ENCODE data around the gene STOM.
A peak's percentile ranks its signal among the peaks of the same experiment; 100 is the strongest.
"Not testable (repeated sequence)": the region's sequence is repeated elsewhere in the genome, so short reads cannot be mapped to it uniquely, and the experiment has no call there.

Gene STOM, protein sequence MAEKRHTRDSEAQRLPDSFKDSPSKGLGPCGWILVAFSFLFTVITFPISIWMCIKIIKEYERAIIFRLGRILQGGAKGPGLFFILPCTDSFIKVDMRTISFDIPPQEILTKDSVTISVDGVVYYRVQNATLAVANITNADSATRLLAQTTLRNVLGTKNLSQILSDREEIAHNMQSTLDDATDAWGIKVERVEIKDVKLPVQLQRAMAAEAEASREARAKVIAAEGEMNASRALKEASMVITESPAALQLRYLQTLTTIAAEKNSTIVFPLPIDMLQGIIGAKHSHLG

DNA sequence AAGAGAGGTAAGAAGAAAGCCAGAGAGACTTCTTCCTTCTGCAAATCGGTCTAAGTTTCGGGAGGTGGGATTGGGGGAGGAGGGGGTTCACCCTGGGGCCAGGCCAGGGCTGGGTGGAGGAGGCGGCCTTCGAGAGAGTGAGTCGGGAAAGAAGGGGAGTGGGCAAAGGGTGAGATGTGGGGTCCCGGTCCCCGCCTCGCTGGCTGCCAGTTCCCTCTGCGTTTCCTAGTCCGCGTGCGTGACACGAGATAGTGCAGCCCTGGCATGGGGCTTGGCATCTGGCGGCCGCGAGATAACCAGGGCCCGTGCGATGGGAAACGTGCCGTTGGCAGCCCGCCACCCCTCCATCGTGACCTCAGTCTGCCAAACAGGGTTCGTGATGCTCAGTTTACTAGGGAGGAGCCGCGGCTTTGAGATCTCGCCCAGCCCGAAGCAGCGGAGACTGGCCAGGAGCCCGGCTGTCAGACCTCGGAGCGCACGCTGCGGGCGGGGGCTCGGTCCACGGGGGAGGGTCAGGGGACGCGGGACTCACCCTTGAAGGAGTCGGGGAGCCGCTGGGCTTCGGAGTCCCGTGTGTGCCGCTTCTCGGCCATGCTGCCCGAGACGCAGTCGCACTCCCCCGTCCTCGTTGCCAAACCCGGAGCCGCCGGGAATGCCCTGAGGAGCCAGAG is at the start of gene STOM:
Gene STOM, minus strand, starts transcription at position 656 of the 671 bp plus-strand sequence. Its CDS starts 63 bp downstream, at position 593.
- peaks cover 63% of the 10 kb centered on the region for H3K4me1 Mint-ChIP-seq
- no peaks in the 10 kb centered on the region for H3K27me3 Mint-ChIP-seq
- peak within 1 kb of the TSS; percentile 81 for H3K4me3 Mint-ChIP-seq
- peak; percentile 68 for ATAC-seq (replicated peaks; ENCODE audit: extremely low read depth, poor library complexity, severe bottlenecking)
- H3K36me3 Mint-ChIP-seq (ENCODE audit: insufficient read depth) = peaks cover 19% of the 10 kb centered on the region
- peak within 1 kb of the TSS; percentile 90 for H3K27ac Mint-ChIP-seq (ENCODE audit: low read depth)
- peak; percentile 64 to 71 for DNase-seq (ENCODE audit: low spot score in 2 of 2)
- no peaks in the 10 kb centered on the region for H3K9me3 Mint-ChIP-seq

DNA sequence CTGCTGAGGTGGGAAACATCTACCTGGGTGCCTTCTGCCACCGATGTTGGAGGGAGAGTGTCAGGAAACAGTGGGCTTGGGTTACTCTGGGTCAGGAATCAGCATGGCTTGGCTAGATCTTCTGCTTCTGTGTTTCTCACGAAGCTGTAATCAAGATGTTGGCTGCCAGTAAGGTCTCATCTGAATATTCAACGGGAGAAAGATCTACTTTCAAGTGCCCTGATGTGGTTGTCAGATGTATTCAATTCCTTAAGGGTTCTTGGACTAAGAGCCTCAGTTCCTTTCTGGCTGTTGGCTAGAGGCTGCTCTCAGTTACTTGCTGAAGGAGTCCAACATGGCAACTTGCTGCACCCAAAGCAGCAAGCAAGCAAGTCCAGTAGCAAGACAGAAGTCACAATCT is 41.9 kb upstream of the STOM start:
- H3K36me3 Mint-ChIP-seq (ENCODE audit: insufficient read depth) = no peaks in the 10 kb centered on the region
- no peak overlapping the region for H3K27ac Mint-ChIP-seq (ENCODE audit: low read depth)
- H3K4me1 Mint-ChIP-seq = no peaks in the 10 kb centered on the region

DNA sequence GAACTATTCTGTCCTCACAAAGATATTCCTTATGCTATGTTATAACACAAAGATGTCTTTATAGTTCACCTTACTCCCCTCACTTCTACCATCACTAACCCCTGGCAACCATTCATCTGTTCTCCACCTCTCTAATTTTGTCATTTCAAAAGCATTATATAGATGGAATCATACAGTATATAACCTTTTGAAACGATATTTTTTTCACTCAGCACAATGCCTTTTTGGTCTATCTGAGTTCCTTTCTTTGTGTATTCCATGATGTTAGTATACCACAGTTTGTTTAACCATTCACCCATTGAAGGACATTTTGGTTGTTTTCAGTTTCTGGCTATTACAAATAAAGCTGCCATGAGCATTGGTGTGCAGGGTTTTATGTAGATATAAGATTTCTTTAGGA is 35.8 kb upstream of the STOM start:
- Mint-ChIP-seq H3K27me3 (no peaks in the 10 kb centered on the region), H3K4me3 (no peak overlapping the region), H3K9me3 (no peaks in the 10 kb centered on the region), H3K4me1 (no peaks in the 10 kb centered on the region), H3K36me3 (ENCODE audit: insufficient read depth) (no peaks in the 10 kb centered on the region), H3K27ac (ENCODE audit: low read depth) (no peak overlapping the region)
- DNase-seq (ENCODE audit: low spot score in 2 of 2) = no peak
- no peak for ATAC-seq (replicated peaks; ENCODE audit: extremely low read depth, poor library complexity, severe bottlenecking)

More for the DNA sequence above, 41.9 kb upstream of the STOM start:
- Mint-ChIP-seq H3K27me3 (peaks cover 7% of the 10 kb centered on the region), H3K4me3 (no peak overlapping the region), H3K9me3 (no peaks in the 10 kb centered on the region)
- DNase-seq (ENCODE audit: low spot score in 2 of 2) (no peak), ATAC-seq (replicated peaks; ENCODE audit: extremely low read depth, poor library complexity, severe bottlenecking) (no peak)

GRCh38 chr9:121404906-121405305 is 34.9 kb upstream of the STOM start:
- H3K9me3 Mint-ChIP-seq = no peaks in the 10 kb centered on the region
- H3K27ac Mint-ChIP-seq (ENCODE audit: low read depth) = no peak overlapping the region
- no peaks in the 10 kb centered on the region for H3K36me3 Mint-ChIP-seq (ENCODE audit: insufficient read depth)
- no peak for DNase-seq (ENCODE audit: low spot score in 2 of 2)
- H3K27me3 Mint-ChIP-seq = no peaks in the 10 kb centered on the region
- no peak overlapping the region for H3K4me3 Mint-ChIP-seq
- H3K4me1 Mint-ChIP-seq = no peaks in the 10 kb centered on the region
- ATAC-seq (replicated peaks; ENCODE audit: extremely low read depth, poor library complexity, severe bottlenecking) = no peak

- H3K27ac Mint-ChIP-seq (ENCODE audit: low read depth) = no peak overlapping the region
- H3K4me3 Mint-ChIP-seq = no peak overlapping the region
- H3K27me3 Mint-ChIP-seq = no peaks in the 10 kb centered on the region
- H3K36me3 Mint-ChIP-seq (ENCODE audit: insufficient read depth) = no peaks in the 10 kb centered on the region
- H3K4me1 Mint-ChIP-seq = no peaks in the 10 kb centered on the region
- DNase-seq (ENCODE audit: low spot score in 2 of 2) (no peak), ATAC-seq (replicated peaks; ENCODE audit: extremely low read depth, poor library complexity, severe bottlenecking) (no peak)
- H3K9me3 Mint-ChIP-seq = no peaks in the 10 kb centered on the region
These were observed 30.0 kb upstream of the STOM start for GRCh38 chr9:121399883-121400607.

- Mint-ChIP-seq H3K36me3 (ENCODE audit: insufficient read depth) (no peaks in the 10 kb centered on the region), H3K4me3 (no peak overlapping the region)
These were observed 29.3 kb upstream of the STOM start for GRCh38 chr9:121399126-121399882.

DNA sequence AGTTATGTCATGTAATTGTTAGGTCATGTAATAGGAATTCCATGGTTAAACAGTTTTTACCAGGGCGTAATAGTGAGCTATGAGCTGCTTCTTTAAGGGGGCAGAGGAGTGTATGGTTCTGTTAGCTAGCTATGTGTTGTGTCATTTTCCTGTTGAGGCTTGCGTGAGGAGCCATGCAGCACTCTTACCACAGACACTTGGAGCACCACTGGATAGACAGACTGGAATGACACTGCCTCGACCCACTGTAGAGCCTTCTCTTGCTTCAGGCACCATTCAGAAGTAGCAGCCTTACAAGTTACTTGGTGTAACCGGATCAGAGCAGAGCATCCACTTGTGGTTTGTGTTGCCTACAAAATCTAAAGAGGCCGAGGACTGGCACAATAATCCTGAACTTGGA is 28.3 kb upstream of the STOM start:
- Mint-ChIP-seq H3K27me3 (no peaks in the 10 kb centered on the region), H3K36me3 (ENCODE audit: insufficient read depth) (no peaks in the 10 kb centered on the region), H3K4me1 (peaks cover 2% of the 10 kb centered on the region), H3K9me3 (no peaks in the 10 kb centered on the region), H3K27ac (ENCODE audit: low read depth) (no peak overlapping the region), H3K4me3 (no peak overlapping the region)
- ATAC-seq (replicated peaks; ENCODE audit: extremely low read depth, poor library complexity, severe bottlenecking) (no peak), DNase-seq (ENCODE audit: low spot score in 2 of 2) (no peak)

More at GRCh38 chr9:121399126-121399882, 29.3 kb upstream of the STOM start:
- ATAC-seq (replicated peaks; ENCODE audit: extremely low read depth, poor library complexity, severe bottlenecking) (no peak), DNase-seq (ENCODE audit: low spot score in 2 of 2) (no peak)
- Mint-ChIP-seq H3K27ac (ENCODE audit: low read depth) (no peak overlapping the region), H3K4me1 (no peaks in the 10 kb centered on the region), H3K9me3 (no peaks in the 10 kb centered on the region), H3K27me3 (no peaks in the 10 kb centered on the region)

- DNase-seq (ENCODE audit: low spot score in 2 of 2); H3K27ac Mint-ChIP-seq (ENCODE audit: low read depth): not testable (repeated sequence)
These were observed 27.2 kb upstream of the STOM start for GRCh38 chr9:121397277-121397676.

DNA sequence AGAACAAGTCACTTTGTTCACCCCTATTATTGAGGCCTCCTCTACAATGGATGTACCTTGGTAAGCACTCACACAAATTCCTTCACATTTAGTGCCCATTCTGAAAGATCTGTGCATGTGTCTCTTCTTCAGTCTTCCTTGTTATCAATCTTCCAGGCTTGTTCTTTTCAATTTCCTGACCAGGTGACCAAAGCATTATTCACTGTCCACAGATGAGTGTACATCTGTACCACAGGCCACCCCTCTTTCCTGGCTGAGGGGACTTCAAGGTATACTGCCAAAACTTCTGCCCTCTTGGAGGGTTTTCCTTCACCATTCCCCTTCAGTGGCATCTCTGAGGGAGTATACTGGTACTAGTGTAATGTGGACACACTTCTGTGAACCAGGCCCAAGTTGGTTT is 25.5 kb upstream of the STOM start:
- H3K4me3 Mint-ChIP-seq = no peak overlapping the region
- DNase-seq (ENCODE audit: low spot score in 2 of 2) = no peak
- no peak for ATAC-seq (replicated peaks; ENCODE audit: extremely low read depth, poor library complexity, severe bottlenecking)
- no peaks in the 10 kb centered on the region for H3K36me3 Mint-ChIP-seq (ENCODE audit: insufficient read depth)
- H3K27ac Mint-ChIP-seq (ENCODE audit: low read depth) = no peak overlapping the region
- peaks cover 8% of the 10 kb centered on the region for H3K4me1 Mint-ChIP-seq
- no peaks in the 10 kb centered on the region for H3K27me3 Mint-ChIP-seq
- H3K9me3 Mint-ChIP-seq = no peaks in the 10 kb centered on the region

More at GRCh38 chr9:121397277-121397676, 27.2 kb upstream of the STOM start:
- not testable (repeated sequence) for H3K36me3 Mint-ChIP-seq (ENCODE audit: insufficient read depth); H3K9me3 Mint-ChIP-seq; H3K4me1 Mint-ChIP-seq; H3K4me3 Mint-ChIP-seq; ATAC-seq (replicated peaks; ENCODE audit: extremely low read depth, poor library complexity, severe bottlenecking); H3K27me3 Mint-ChIP-seq

- Mint-ChIP-seq H3K36me3 (ENCODE audit: insufficient read depth) (no peaks in the 10 kb centered on the region), H3K27me3 (no peaks in the 10 kb centered on the region), H3K4me1 (peaks cover 8% of the 10 kb centered on the region), H3K9me3 (no peaks in the 10 kb centered on the region), H3K27ac (ENCODE audit: low read depth) (no peak overlapping the region), H3K4me3 (no peak overlapping the region)
- ATAC-seq (replicated peaks; ENCODE audit: extremely low read depth, poor library complexity, severe bottlenecking) (no peak), DNase-seq (ENCODE audit: low spot score in 2 of 2) (no peak)
These were observed 24.2 kb upstream of the STOM start for GRCh38 chr9:121394292-121394691.

DNA sequence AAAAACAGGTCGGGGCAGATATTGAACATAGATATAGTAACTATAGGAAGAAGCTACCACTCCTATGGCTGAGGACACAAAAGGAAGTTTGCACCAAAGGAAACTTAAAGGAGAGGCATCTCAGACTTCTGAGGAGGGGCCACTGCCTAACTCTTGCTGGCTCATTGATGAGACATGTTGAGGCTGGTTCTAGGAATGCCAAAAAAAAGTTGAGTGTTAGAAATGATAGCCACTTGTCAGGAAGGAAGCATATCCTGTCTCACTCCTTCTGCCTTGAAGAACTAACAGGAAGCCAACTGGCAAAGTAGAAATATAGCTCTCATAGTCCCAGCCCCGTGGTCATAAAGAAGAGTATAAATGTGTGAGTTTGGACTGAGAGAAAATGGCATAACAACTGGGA is 23.3 kb upstream of the STOM start:
- Mint-ChIP-seq H3K4me3 (no peak overlapping the region), H3K4me1 (peaks cover 8% of the 10 kb centered on the region), H3K27me3 (no peaks in the 10 kb centered on the region), H3K36me3 (ENCODE audit: insufficient read depth) (no peaks in the 10 kb centered on the region), H3K9me3 (no peaks in the 10 kb centered on the region), H3K27ac (ENCODE audit: low read depth) (no peak overlapping the region)
- no peak for DNase-seq (ENCODE audit: low spot score in 2 of 2)
- no peak for ATAC-seq (replicated peaks; ENCODE audit: extremely low read depth, poor library complexity, severe bottlenecking)

DNA sequence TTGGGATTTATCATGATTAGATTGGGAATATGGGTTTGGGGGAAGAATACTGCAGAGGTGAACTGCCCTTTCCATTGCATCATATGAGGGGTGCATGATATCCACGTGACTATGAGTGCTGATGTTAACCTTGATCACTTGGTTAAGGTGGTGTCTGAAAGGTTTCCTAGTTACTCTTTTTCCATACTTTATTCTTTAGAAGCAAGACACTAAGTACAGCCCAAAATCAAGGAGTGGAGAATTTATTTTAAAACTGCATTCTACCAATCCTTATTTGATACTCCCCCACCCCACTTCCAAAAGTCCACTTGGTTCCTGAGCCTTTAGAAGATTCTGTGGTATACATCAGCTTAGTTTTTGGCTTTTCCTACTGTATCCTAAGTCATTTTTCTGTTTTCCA is 20.3 kb upstream of the STOM start:
- Mint-ChIP-seq H3K36me3 (ENCODE audit: insufficient read depth) (no peaks in the 10 kb centered on the region), H3K27me3 (no peaks in the 10 kb centered on the region), H3K4me3 (no peak overlapping the region), H3K27ac (ENCODE audit: low read depth) (no peak overlapping the region), H3K4me1 (peaks cover 8% of the 10 kb centered on the region), H3K9me3 (no peaks in the 10 kb centered on the region)
- ATAC-seq (replicated peaks; ENCODE audit: extremely low read depth, poor library complexity, severe bottlenecking) = no peak
- no peak for DNase-seq (ENCODE audit: low spot score in 2 of 2)
